KOPT-K1 (cell line): ENCODE measurements around the gene GABRG3.
"Not testable (repeated sequence)": the region's sequence is repeated elsewhere in the genome, so short reads cannot be mapped to it uniquely, and the experiment has no call there.

ENCODE experiments used
- H3K27ac ChIP-seq: fragments of 200-600 bp; sonication (generic); 2 replicates; pipeline ENCODE4 v1.5.1; 2016; ENCODE audit warnings: antibody characterized with exemption, mild to moderate bottlenecking, low read depth, low read length; ENCODE audit not compliant: poor library complexity, severe bottlenecking
- H3K36me3 ChIP-seq: fragments of 200-600 bp; sonication (generic); 2 replicates; pipeline ENCODE4 v1.5.1; 2017; ENCODE audit warnings: antibody characterized with exemption, mild to moderate bottlenecking, low read length, moderate library complexity; ENCODE audit not compliant: insufficient read depth
- H3K9me3 ChIP-seq: fragments of 200-600 bp; sonication (generic); 2 replicates; pipeline ENCODE4 v1.5.1; 2017; ENCODE audit warnings: antibody characterized with exemption, low read length, mild to moderate bottlenecking; ENCODE audit not compliant: insufficient read depth, poor library complexity, severe bottlenecking

The GABRG3 gene

GRCh38 chr15:26968806-26969205 lies 2.2 kb upstream of the GABRG3 start:
- Histone ChIP-seq H3K27ac (no peak overlapping the region), H3K36me3 (no peaks in the 10 kb centered on the region), H3K9me3 (peaks cover 6% of the 10 kb centered on the region)

DNA sequence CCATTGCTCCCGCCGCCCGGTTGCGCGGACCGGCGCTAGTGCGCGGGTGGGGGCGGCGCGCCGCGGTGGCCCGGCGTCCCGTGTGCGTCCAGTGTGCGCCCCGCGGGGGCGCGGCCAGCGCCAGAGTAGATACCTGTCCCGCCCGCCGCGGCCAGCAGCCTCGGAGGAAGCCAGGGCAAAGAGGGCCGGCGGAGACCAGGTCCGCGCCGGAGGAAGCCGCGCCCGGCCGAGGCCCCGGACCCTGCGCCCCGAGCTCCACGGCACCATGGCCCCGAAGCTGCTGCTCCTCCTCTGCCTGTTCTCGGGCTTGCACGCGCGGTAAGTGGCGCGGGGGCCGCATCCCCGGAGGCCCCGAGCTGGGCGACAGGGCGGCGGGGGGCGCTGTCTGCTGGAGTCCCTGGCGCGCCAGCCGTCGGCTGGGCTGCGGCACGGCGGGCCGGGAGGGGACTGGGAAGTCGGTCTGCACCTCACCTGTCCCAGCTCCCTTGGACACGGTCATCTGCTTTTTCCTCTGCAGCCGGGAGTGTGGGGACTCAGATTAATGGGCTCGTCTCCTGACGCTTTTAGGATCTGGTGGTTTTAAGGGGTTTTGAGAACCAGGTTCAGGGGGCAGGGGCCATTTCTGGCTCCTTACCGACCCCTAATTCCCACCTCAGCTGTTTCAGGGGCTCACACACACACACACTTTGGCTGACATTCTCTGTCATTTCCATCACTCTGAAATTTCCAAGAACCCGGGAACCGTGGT lies 464 bp downstream of the GABRG3 start:
- H3K9me3 ChIP-seq: peaks cover 6% of the 10 kb centered on the region
- no peak overlapping the region for H3K27ac ChIP-seq
- H3K36me3 ChIP-seq: no peaks in the 10 kb centered on the region

- H3K36me3 ChIP-seq: no peaks in the 10 kb centered on the region
- peaks cover 4% of the 10 kb centered on the region for H3K9me3 ChIP-seq
- H3K27ac ChIP-seq: no peak overlapping the region
Observed at GRCh38 chr15:26972636-26973035, 1.7 kb downstream of the GABRG3 start.

DNA sequence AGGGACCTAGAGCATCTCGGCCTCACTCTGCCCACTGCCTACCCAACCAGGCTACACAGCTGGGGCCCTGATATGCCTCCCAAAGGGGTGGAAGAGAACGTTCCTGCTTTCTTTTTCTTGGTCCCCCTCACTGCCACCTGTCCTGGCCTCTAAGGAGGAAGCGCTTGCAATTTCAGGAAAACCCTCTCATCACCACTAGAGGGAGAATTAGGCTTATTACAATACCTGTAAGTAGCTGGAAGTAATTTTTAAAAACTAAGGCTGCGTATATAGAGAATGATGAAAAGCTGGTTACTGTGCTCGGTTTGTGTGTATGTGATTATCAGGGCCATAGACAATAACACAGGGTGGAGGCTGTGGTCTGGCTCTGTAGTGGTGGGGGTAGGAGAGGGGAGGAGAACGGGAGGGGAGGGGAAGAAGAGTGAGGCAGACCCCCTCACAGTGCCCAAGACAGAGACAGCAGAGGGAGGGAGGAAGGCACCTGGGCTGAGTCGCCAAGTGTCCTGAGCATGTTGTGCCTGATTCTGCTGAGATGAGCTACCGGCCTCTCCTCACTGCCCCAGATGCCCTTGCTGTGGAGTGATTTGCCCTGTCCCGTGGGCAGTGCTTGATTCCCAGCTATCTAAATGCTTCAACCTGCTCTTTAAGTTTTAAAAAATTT lies 3.3 kb downstream of the GABRG3 start:
- Histone ChIP-seq H3K27ac (no peak overlapping the region), H3K9me3 (no peaks in the 10 kb centered on the region), H3K36me3 (no peaks in the 10 kb centered on the region)

GRCh38 chr15:26981492-26981891 lies 10.5 kb downstream of the GABRG3 start:
- Histone ChIP-seq H3K36me3 (no peaks in the 10 kb centered on the region), H3K27ac (no peak overlapping the region), H3K9me3 (no peaks in the 10 kb centered on the region)

DNA sequence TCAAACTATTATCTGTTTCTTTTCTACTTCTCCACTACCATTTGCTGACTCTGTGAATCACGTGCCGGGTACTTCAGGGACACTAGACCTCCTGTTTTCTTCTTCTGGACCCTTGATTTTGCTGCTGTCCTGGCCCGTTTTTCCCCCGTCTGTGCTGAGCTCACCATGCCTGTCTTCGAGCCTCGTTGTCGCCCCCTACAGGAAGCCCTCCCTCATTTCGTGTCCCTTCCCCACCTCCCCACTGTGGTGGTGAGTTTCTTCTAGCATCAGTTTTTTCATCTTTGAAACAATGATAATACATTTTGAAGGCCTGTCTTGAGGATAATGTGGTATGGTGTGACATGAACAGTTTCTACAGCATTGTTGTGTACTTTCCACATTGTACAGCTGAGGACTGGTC lies 12.8 kb downstream of the GABRG3 start:
- H3K36me3 ChIP-seq: no peaks in the 10 kb centered on the region
- H3K9me3 ChIP-seq: no peaks in the 10 kb centered on the region
- H3K27ac ChIP-seq: no peak overlapping the region

DNA sequence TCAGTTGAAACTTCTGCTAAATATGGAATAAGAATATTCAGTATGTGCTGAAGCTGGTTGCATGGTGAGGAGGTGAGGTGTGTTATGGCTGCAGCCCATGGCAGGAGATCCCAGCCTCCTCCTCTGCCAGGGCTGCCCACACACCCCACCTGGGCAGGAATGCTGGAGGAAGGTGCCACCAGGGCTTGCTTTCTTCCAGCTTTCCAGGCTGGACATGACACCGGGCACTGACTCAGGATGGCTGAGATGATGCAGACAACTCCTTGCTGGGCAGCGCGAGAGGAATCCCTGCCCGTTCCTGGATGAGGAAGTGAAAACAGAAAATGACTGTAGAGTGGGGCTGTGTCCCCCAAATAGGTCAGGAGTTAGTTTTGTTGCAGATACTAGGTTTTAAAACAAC lies 14.1 kb downstream of the GABRG3 start:
- no peak overlapping the region for H3K27ac ChIP-seq
- H3K9me3 ChIP-seq: no peaks in the 10 kb centered on the region
- H3K36me3 ChIP-seq: no peaks in the 10 kb centered on the region

DNA sequence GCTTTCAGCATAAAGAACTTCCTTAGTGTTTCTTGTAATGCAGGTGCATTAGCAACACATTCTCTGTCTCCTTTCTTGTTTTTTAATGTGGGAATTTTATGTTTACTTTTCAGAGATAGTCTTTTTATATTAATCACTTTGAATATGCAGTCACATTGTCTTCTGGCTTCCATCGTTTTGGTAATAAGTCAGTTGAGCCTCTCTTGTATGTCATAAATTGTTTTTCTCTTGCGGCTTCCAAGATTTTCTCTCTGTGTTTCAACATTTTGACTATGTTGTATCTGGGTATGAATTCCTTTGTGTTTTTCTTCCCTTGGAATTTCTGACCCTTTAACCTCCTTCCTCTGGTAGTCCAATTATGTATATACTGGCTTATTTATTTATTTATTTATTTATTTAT lies 25.3 kb downstream of the GABRG3 start:
- Histone ChIP-seq H3K36me3 (no peaks in the 10 kb centered on the region), H3K9me3 (no peaks in the 10 kb centered on the region), H3K27ac (no peak overlapping the region)

- H3K9me3 ChIP-seq, H3K36me3 ChIP-seq, H3K27ac ChIP-seq: not testable (repeated sequence)
Observed at GRCh38 chr15:27003003-27003402, 32.0 kb downstream of the GABRG3 start.

DNA sequence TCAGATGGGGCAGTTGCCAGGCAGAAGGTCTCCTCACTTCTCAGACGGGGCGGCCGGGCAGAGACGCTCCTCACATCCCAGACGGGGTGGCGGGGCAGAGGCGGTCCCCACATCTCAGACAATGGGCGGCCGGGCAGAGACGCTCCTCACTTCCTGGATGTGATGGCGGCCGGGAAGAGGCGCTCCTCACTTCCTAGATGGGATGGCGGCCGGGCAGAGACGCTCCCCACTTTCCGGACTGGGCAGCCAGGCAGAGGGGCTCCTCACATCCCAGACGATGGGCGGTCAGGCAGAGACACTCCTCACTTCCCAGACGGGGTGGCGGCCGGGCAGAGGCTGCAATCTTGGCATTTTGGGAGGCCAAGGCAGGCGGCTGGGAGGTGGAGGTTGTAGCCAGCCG lies 33.2 kb downstream of the GABRG3 start:
- H3K36me3 ChIP-seq, H3K27ac ChIP-seq, H3K9me3 ChIP-seq: not testable (repeated sequence)

- Histone ChIP-seq H3K27ac (no peak overlapping the region), H3K9me3 (no peaks in the 10 kb centered on the region), H3K36me3 (no peaks in the 10 kb centered on the region)
Observed at GRCh38 chr15:27017168-27017809, 46.3 kb downstream of the GABRG3 start.

DNA sequence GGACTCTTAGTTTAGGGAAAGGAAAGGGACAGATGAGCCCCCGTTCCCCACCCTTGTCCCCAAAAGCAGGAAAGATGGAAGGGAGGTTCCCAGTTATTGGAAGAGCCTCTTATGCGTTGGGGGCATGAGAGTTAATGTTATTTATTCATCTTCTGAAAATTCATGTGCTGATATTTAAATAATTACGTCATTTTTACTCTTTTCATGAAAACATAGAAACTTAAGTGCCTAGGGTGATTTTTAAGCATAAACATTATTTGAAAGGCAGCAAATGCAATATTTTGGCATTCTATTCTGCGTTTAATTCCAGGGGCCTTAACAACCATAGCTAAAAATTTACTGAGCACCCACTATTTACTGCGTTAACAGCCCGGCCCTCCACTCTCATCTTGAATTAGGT lies 48.7 kb downstream of the GABRG3 start:
- Histone ChIP-seq H3K9me3 (no peaks in the 10 kb centered on the region), H3K36me3 (no peaks in the 10 kb centered on the region), H3K27ac (no peak overlapping the region)

GRCh38 chr15:27025481-27025966 lies 54.5 kb downstream of the GABRG3 start:
- Histone ChIP-seq H3K27ac (no peak overlapping the region), H3K36me3 (no peaks in the 10 kb centered on the region), H3K9me3 (no peaks in the 10 kb centered on the region)

DNA sequence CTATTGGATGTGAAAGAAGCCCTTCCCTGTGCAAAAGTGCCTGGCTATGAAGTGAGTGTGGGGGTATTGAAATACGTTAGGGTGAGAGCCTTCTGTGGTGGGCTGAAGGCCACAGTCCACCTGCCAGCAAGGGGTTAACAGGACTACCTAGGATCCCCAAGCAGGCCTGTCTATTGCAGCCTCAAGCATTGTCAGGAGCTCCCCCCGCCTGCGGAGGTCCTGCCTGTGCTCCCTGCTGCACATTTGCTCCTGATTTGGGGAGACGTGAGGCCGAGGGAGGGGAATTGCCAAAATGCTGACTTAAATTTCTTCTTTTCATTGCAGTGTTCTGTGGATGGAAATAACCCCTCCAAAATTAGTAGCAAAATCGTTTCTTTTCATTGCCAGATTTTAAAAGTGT lies 56.2 kb downstream of the GABRG3 start:
- Histone ChIP-seq H3K36me3 (no peaks in the 10 kb centered on the region), H3K27ac (no peak overlapping the region), H3K9me3 (no peaks in the 10 kb centered on the region)

DNA sequence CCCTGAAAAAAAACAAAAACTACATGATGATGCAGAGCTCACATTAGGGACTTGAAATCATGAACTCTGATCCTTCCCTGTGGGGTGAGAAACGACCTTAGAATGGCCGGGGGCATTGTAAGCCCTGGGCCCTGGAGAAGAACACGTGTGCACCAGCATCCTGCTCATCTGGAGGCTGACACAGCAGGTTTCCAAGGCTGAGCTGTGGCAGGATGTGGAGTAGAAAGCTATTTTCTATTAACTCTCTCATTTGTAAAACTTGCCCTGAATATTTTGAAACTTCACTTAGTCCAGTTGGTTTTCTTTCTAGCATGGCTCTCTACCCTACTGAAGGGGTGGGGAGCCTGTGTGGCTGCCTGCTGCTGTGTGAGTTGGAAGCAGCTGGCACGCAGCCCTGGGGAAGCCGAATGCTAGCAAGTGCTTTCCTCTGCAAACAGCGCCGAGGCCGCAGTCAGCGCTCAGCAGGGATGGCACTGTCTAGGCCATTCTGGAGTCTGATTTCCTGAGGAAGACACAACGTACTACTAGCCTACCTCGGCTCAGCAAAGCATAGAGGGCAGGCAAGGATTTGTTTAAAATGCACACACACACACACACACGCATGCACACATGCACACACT lies 58.0 kb downstream of the GABRG3 start:
- Histone ChIP-seq H3K27ac (no peak overlapping the region), H3K9me3 (no peaks in the 10 kb centered on the region), H3K36me3 (no peaks in the 10 kb centered on the region)
